Vagina (tissue), 2 donors: ENCODE results near the gene ABHD13. TPM values are rescaled to one million over a fixed set of nuclear protein-coding genes. Genes with fewer than 3 reads are reported as not detected.

Source experiments
- DNase-seq, 2 donors: peaks; one replicate each; pipeline ENCODE4 v3.0.0-alpha.2; 2017; ENCODE audit errors: extremely low spot score in 2 of 2
- H3K27ac ChIP-seq: fragments of 200-600 bp; sonication (generic); one replicate; pipeline ENCODE4 v1.5.1; 2019
- H3K27me3 ChIP-seq: fragments of 200-600 bp; sonication (generic); one replicate; pipeline ENCODE4 v1.5.1; 2019
- H3K36me3 ChIP-seq, 2 donors: fragments of 200-600 bp; sonication (generic); one replicate each; pipeline ENCODE4 v1.5.1; 2017 to 2019
- H3K4me1 ChIP-seq: fragments of 200-600 bp; sonication (generic); one replicate; pipeline ENCODE4 v1.5.1; 2019
- H3K4me3 ChIP-seq, 2 donors: fragments of 200-600 bp; sonication (generic); 1 replicate in 1 of 2; 2 replicates in 1 of 2; pipeline ENCODE4 v1.5.1; 2016 to 2019
- H3K9me3 ChIP-seq: fragments of 200-600 bp; sonication (generic); one replicate; pipeline ENCODE4 v1.5.1; 2019
- POLR2A ChIP-seq, 2 donors: fragments of 450-650 bp; IDR thresholded peaks; one replicate each; pipeline ENCODE4 v1.6.1; 2017; ENCODE audit warnings: antibody characterized with exemption in 2 of 2, mild to moderate bottlenecking in 2 of 2, moderate library complexity in 2 of 2
- POLR2AphosphoS5 ChIP-seq, 2 donors: sonication (generic); formaldehyde crosslinking; IDR thresholded peaks; one replicate each; pipeline ENCODE4 v1.9.0; 2017; ENCODE audit warnings: antibody characterized with exemption in 2 of 2, mild to moderate bottlenecking in 2 of 2, low read depth in 1 of 2; ENCODE audit not compliant: insufficient read depth in 1 of 2
- intact Hi-C: fragments of 100-400 bp; cut with DNase I; formaldehyde crosslinking; loops from one replicate; pipeline ENCODE4 v1.15.1; 2023
- total RNA-seq: library from RNA; depleted of rRNA; stranded (reverse); fragments of >200 nt; gene quantifications from one replicate; pipeline ENCODE4 v1.2.3, GENCODE V29; 2016
- TF ChIP-seq, protein P1 (sequence below), 3 experiments: fragments of 450-650 bp in 2 of 3; fragments of 200-600 bp in 1 of 3; sonication (generic) in 1 of 3; IDR thresholded peaks; one replicate each; pipeline ENCODE4 v1.5.1; 2017 to 2019; ENCODE audit warnings: antibody characterized with exemption in 3 of 3, mild to moderate bottlenecking in 2 of 3, moderate library complexity in 2 of 3

Gene ABHD13
- total RNA-seq, 1 donor from 2014 or later: 10.1 TPM

DNA sequence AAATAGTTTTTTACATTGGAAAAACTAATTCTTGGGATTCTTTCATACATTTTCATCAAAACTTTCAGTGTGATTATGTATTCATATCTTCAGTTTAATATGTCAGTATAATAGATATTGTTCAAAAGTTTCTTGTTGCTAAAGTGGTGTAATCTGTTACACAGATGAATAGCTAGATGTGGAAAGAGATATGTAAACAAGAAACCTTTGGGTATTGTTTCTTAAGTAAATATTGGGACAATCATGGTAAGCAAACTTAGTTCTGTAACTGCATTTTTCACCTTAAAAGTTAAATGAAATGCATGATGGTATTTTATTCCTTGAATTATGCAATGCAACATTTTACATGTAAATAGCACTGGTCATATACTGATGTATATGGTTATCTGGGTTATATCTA, 12.2 kb downstream of the ABHD13 start:
- H3K27ac ChIP-seq: no peak overlapping the region
- no peak overlapping the region for H3K4me3 ChIP-seq
- TF ChIP-seq POLR2A (IDR thresholded peaks at IDR 0.05): no peak
- TF ChIP-seq, protein P1, sequence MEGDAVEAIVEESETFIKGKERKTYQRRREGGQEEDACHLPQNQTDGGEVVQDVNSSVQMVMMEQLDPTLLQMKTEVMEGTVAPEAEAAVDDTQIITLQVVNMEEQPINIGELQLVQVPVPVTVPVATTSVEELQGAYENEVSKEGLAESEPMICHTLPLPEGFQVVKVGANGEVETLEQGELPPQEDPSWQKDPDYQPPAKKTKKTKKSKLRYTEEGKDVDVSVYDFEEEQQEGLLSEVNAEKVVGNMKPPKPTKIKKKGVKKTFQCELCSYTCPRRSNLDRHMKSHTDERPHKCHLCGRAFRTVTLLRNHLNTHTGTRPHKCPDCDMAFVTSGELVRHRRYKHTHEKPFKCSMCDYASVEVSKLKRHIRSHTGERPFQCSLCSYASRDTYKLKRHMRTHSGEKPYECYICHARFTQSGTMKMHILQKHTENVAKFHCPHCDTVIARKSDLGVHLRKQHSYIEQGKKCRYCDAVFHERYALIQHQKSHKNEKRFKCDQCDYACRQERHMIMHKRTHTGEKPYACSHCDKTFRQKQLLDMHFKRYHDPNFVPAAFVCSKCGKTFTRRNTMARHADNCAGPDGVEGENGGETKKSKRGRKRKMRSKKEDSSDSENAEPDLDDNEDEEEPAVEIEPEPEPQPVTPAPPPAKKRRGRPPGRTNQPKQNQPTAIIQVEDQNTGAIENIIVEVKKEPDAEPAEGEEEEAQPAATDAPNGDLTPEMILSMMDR (IDR thresholded peaks at IDR 0.05): no peak
- TF ChIP-seq POLR2AphosphoS5 (IDR thresholded peaks at IDR 0.05; ENCODE audit: insufficient read depth in 1 of 2, low read depth in 1 of 2): no peak
- H3K9me3 ChIP-seq: no peaks in the 10 kb centered on the region
- H3K27me3 ChIP-seq: no peaks in the 10 kb centered on the region
- peaks cover 14% of the 10 kb centered on the region for H3K4me1 ChIP-seq
- H3K36me3 ChIP-seq: peaks cover 0 to 3% of the 10 kb centered on the region in 2 donors
- intact Hi-C loops: no loop called here
- DNase-seq: no peak

DNA sequence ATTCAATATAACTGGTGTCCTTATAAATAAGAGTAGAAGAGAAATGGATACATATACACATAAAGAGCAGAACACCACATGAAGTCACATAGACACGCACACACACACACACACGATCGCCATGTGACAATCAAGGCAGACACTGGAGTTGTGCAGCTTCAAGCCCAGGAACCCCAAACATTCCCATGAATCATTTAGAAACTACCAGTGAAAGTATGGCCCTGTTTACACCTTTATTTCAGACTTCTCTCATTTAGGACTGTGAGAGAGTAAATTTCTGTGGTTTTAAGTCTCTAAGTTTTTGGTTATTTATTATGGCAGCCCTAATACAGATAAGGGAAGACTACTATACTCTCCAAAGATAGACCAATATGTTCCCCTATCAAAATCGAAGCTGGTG, 31.0 kb downstream of the ABHD13 start:
- Histone ChIP-seq H3K4me3 (no peak overlapping the region), H3K27ac (no peak overlapping the region), H3K36me3 (no peaks in the 10 kb centered on the region), H3K4me1 (no peaks in the 10 kb centered on the region), H3K9me3 (no peaks in the 10 kb centered on the region), H3K27me3 (no peaks in the 10 kb centered on the region)
- DNase-seq: no peak
- intact Hi-C loops: no loop called here
- TF ChIP-seq POLR2AphosphoS5 (IDR thresholded peaks at IDR 0.05; ENCODE audit: insufficient read depth in 1 of 2, low read depth in 1 of 2) (no peak), POLR2A (IDR thresholded peaks at IDR 0.05) (no peak)
- TF ChIP-seq, protein P1 (IDR thresholded peaks at IDR 0.05): no peak

DNA sequence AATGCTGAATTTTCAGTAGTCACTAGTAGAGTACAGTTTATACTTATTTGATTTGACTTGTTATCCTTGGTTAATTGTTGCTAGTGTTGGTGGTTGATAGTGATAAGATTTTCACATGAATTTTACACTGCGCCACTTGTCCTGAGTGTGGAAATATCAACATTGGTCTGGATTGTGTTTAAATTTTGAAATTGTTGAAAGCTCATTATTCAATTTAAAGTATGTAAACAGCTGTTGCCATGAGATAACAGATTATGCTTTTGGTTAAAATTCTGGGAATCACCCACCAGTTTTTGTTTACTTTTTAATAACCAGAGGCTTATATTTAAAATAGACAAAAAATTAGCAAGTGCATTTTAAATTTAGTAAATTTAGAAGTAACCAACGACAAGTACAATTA, 39.1 kb downstream of the ABHD13 start:
- Histone ChIP-seq H3K9me3 (no peaks in the 10 kb centered on the region), H3K27ac (no peak overlapping the region), H3K27me3 (no peaks in the 10 kb centered on the region), H3K36me3 (no peaks in the 10 kb centered on the region), H3K4me3 (no peak overlapping the region), H3K4me1 (no peaks in the 10 kb centered on the region)
- DNase-seq: no peak
- TF ChIP-seq POLR2AphosphoS5 (IDR thresholded peaks at IDR 0.05; ENCODE audit: insufficient read depth in 1 of 2, low read depth in 1 of 2) (no peak), POLR2A (IDR thresholded peaks at IDR 0.05) (no peak)
- TF ChIP-seq, protein P1 (IDR thresholded peaks at IDR 0.05): no peak
- intact Hi-C loops: no loop called here

DNA sequence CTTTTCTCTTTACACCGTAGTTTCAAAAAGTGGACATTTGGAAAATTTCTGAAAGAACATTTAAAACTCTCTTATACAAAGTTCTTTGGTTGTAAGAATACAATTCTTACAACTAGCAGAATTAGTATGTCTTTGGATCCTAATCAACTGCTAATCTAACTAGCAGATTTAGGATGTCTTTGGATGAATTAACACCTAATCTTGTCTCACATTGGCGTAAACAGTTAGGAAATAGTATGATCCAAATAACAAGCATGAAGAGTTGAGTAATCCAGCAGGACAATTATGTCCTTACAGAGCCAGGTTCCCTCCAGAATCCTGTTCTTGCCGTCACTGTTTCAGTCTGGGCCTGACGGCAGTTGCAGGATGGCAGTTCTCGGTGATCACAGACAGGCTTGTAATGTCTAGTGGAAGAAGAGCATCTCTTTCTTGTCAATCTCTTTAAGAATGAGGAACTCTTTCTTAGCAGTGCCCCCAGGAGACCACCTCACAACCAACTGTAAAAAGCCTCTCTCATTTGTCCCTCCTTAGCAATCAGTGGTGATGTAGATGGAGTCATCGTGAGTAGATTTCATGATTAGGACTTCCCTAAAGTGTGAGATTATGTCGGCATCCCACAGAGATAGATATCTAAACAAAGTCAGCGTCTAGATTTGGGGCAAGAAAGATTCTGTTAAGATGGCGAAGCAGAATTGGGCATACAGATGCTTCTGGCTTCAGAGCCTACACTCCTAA, 45.6 kb downstream of the ABHD13 start:
- no peak overlapping the region for H3K4me3 ChIP-seq
- intact Hi-C loops: no loop called here
- H3K4me1 ChIP-seq: peaks cover 1% of the 10 kb centered on the region
- no peaks in the 10 kb centered on the region for H3K27me3 ChIP-seq
- no peak overlapping the region for H3K27ac ChIP-seq
- TF ChIP-seq, protein P1 (IDR thresholded peaks at IDR 0.05): no peak
- TF ChIP-seq POLR2A (IDR thresholded peaks at IDR 0.05) (no peak), POLR2AphosphoS5 (IDR thresholded peaks at IDR 0.05; ENCODE audit: insufficient read depth in 1 of 2, low read depth in 1 of 2) (no peak)
- no peaks in the 10 kb centered on the region for H3K36me3 ChIP-seq
- H3K9me3 ChIP-seq: no peaks in the 10 kb centered on the region
- no peak for DNase-seq

DNA sequence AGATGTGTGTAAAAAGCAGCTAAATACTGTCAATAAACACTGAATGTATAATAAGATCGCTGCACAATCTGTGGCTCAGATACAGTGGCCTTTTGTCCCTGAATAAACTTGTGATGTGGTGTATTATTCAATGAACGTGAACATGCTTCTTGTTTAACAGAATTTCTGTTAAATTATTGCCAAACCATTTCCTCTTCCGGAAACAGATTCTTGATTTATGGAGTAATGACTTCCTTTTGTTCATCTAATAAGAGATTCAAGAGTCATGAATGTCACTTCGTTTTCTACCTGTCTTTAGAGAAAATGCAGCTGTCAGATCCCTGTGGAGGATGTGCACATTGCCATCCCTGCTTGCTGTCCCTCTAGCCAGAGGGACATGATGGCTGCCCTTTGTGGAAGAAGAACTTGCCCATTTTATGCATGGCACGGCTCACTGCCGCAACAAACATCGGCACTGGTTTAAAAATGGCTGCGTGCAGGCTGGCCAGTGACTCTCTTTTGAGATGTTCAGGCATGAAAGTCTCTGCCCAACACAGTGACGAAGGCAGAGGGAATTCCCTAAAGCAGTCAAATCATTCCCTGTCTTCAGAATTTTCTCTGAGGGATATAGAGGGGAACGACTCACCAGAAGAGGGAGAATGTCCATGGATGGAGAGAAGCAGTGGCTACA, 48.3 kb downstream of the ABHD13 start:
- DNase-seq: no peak
- peaks cover 21% of the 10 kb centered on the region for H3K4me1 ChIP-seq
- no peaks in the 10 kb centered on the region for H3K36me3 ChIP-seq
- TF ChIP-seq, protein P1 (IDR thresholded peaks at IDR 0.05): no peak
- TF ChIP-seq POLR2AphosphoS5 (IDR thresholded peaks at IDR 0.05; ENCODE audit: insufficient read depth in 1 of 2, low read depth in 1 of 2) (no peak), POLR2A (IDR thresholded peaks at IDR 0.05) (no peak)
- H3K27ac ChIP-seq: no peak overlapping the region
- no peaks in the 10 kb centered on the region for H3K9me3 ChIP-seq
- intact Hi-C loops: no loop called here
- no peak overlapping the region for H3K4me3 ChIP-seq
- no peaks in the 10 kb centered on the region for H3K27me3 ChIP-seq
